H1 (cell line): ENCODE measurements around the gene MST1R. TPM values are rescaled to one million over a fixed set of nuclear protein-coding genes. Genes with fewer than 3 reads are reported as not detected.

Experiments
- CTCF ChIA-PET: fragments of 300-600 bp; sonication (Branson Sonifier 250); formaldehyde crosslinking; loops from one replicate; lab custom pipeline; 2021; ENCODE audit not compliant: partially characterized antibody; lab: Charles Lee
- POLR2A ChIA-PET: fragments of 300-600 bp; sonication (Branson Sonifier 250); formaldehyde crosslinking; loops from one replicate; lab custom pipeline; 2021; ENCODE audit warnings: inconsistent platforms; ENCODE audit not compliant: partially characterized antibody; lab: Charles Lee
- DNase-seq, 2 experiments: peaks; one replicate each; pipeline versions ENCODE4 v3.0.0 to v3.0.0-alpha.2; 2010 to 2022; ENCODE audit warnings: low spot score in 2 of 2, low read depth in 1 of 2, mixed read lengths in 1 of 2
- FAIRE-seq: peaks from 2 replicates; lab custom pipeline; 2011; peaks lifted over from hg19 to GRCh38; lab: Jason Lieb, UNC
- H2AFZ ChIP-seq: 2 replicates; pipeline ENCODE4 v1.8.1; 2012; ENCODE audit warnings: low read length, inconsistent platforms
- H2AK5ac ChIP-seq: 2 replicates; pipeline ENCODE4 v1.6.1; 2013; ENCODE audit warnings: low read depth, low read length
- H2BK120ac ChIP-seq: replicated peaks from 2 replicates; pipeline ENCODE3; 2013; ENCODE audit warnings: low read depth, low read length, inconsistent platforms
- H2BK12ac ChIP-seq: 2 replicates; pipeline ENCODE4 v1.6.1; 2013; ENCODE audit warnings: low read depth, low read length
- H2BK15ac ChIP-seq: 2 replicates; pipeline ENCODE4 v1.6.1; 2013; ENCODE audit warnings: low read length
- H2BK20ac ChIP-seq: 2 replicates; pipeline ENCODE4 v1.6.1; 2013; ENCODE audit warnings: low read length
- H2BK5ac ChIP-seq: 2 replicates; pipeline ENCODE4 v1.6.1; 2013; ENCODE audit warnings: low read depth, low read length
- H3K14ac ChIP-seq: 2 replicates; pipeline ENCODE4 v1.6.1; 2013; ENCODE audit warnings: inconsistent platforms; ENCODE audit not compliant: insufficient read length
- H3K18ac ChIP-seq: 2 replicates; pipeline ENCODE4 v1.6.1; 2013; ENCODE audit warnings: low read length; ENCODE audit errors: extremely low read depth
- H3K23ac ChIP-seq: 2 replicates; pipeline ENCODE4 v1.6.1; 2013; ENCODE audit warnings: inconsistent platforms; ENCODE audit not compliant: insufficient read length
- H3K23me2 ChIP-seq: 2 replicates; pipeline ENCODE4 v1.6.1; 2013; ENCODE audit warnings: low read depth, low read length
- H3K27ac ChIP-seq: 2 replicates; pipeline ENCODE4 v1.6.1; 2011; ENCODE audit warnings: low read depth, low read length, inconsistent platforms
- H3K27me3 ChIP-seq, 4 experiments: replicated peaks in 1 of 4; 1 replicate in 1 of 4; 2 replicates in 3 of 4; pipeline versions ENCODE4 v1.6.1 to v1.8.1; 2011 to 2013; ENCODE audit warnings: low read length in 3 of 4, mild to moderate bottlenecking in 3 of 4, inconsistent platforms in 2 of 4, mixed read lengths in 2 of 4, moderate library complexity in 1 of 4; ENCODE audit not compliant: control insufficient read depth in 3 of 4, insufficient read depth in 3 of 4; ENCODE audit errors: extremely low read depth in 1 of 4
- H3K36me3 ChIP-seq, 4 experiments: 2 replicates each; pipeline versions ENCODE4 v1.6.1 to v1.8.1; 2011 to 2013; ENCODE audit warnings: mild to moderate bottlenecking in 4 of 4, low read length in 3 of 4, moderate library complexity in 2 of 4, control low read depth in 1 of 4, inconsistent platforms in 1 of 4; ENCODE audit not compliant: insufficient read depth in 4 of 4, control insufficient read depth in 2 of 4
- H3K4ac ChIP-seq: replicated peaks from 2 replicates; pipeline ENCODE3; 2013; ENCODE audit warnings: low read length, low read depth, mixed read lengths, inconsistent platforms; ENCODE audit not compliant: insufficient read length
- H3K4me1 ChIP-seq, 4 experiments: replicated peaks in 1 of 4; 1 replicate in 1 of 4; 2 replicates in 3 of 4; pipeline versions ENCODE4 v1.6.1 to v1.8.1; 2011 to 2013; ENCODE audit warnings: low read length in 3 of 4, inconsistent platforms in 2 of 4, mixed read lengths in 1 of 4; ENCODE audit not compliant: insufficient read depth in 4 of 4, control insufficient read depth in 3 of 4
- H3K4me2 ChIP-seq, 2 experiments: 2 replicates each; pipeline versions ENCODE4 v1.6.1 to v1.8.1; 2011 to 2013; ENCODE audit warnings: low read depth in 2 of 2, low read length in 2 of 2, control low read depth in 1 of 2, inconsistent platforms in 1 of 2, mild to moderate bottlenecking in 1 of 2; ENCODE audit not compliant: insufficient read depth in 1 of 2
- H3K4me3 ChIP-seq, 4 experiments: fragments of 200-600, 300-600 bp in 1 of 4; sonication (generic), shearing (Covaris generic), sonication (Bioruptor Twin) in 1 of 4; 2 replicates each; pipeline versions ENCODE4 v1.5.1 to v1.8.1; 2011 to 2016; ENCODE audit warnings: low read length in 4 of 4, low read depth in 3 of 4, control low read depth in 2 of 4, inconsistent platforms in 2 of 4, mild to moderate bottlenecking in 2 of 4, mixed read lengths in 1 of 4, moderate library complexity in 1 of 4; ENCODE audit not compliant: insufficient read depth in 2 of 4; ENCODE audit errors: extremely low read depth in 1 of 4
- H3K56ac ChIP-seq: replicated peaks from 2 replicates; pipeline ENCODE3; 2013; ENCODE audit warnings: low read depth, mild to moderate bottlenecking, mixed read lengths, low read length, inconsistent platforms; ENCODE audit not compliant: insufficient read length
- H3K79me1 ChIP-seq: 2 replicates; pipeline ENCODE4 v1.6.1; 2013; ENCODE audit warnings: low read depth, low read length, control low read depth
- H3K79me2 ChIP-seq, 2 experiments: 2 replicates each; pipeline versions ENCODE4 v1.6.1 to v1.8.1; 2012 to 2013; ENCODE audit warnings: low read length in 2 of 2, mild to moderate bottlenecking in 2 of 2, inconsistent platforms in 1 of 2; ENCODE audit not compliant: insufficient read depth in 2 of 2, control insufficient read depth in 1 of 2
- H3K9ac ChIP-seq, 4 experiments: replicated peaks in 1 of 4; 1 replicate in 1 of 4; 2 replicates in 3 of 4; pipeline versions ENCODE4 v1.6.1 to v1.8.1; 2011 to 2013; ENCODE audit warnings: low read depth in 3 of 4, low read length in 3 of 4, control low read depth in 2 of 4, mild to moderate bottlenecking in 2 of 4, moderate library complexity in 2 of 4, inconsistent platforms in 1 of 4; ENCODE audit errors: extremely low read depth in 1 of 4
- H3K9me3 ChIP-seq, 2 experiments: 2 replicates each; pipeline versions ENCODE4 v1.6.1 to v1.8.1; 2012 to 2013; ENCODE audit warnings: mild to moderate bottlenecking in 2 of 2, moderate library complexity in 2 of 2, control low read depth in 1 of 2, inconsistent platforms in 1 of 2, low read depth in 1 of 2, low read length in 1 of 2, mixed read lengths in 1 of 2; ENCODE audit not compliant: insufficient read depth in 2 of 2
- H4K20me1 ChIP-seq, 2 experiments: replicated peaks in 1 of 2; 2 replicates each; pipeline versions ENCODE3 to v1.8.1; 2011 to 2013; ENCODE audit warnings: inconsistent platforms in 2 of 2, low read length in 2 of 2, mild to moderate bottlenecking in 1 of 2; ENCODE audit not compliant: insufficient read depth in 2 of 2, control insufficient read depth in 1 of 2
- H4K5ac ChIP-seq: 2 replicates; pipeline ENCODE4 v1.6.1; 2013; ENCODE audit warnings: low read length, low read depth, mixed read lengths, inconsistent platforms; ENCODE audit not compliant: insufficient read length
- H4K8ac ChIP-seq: 2 replicates; pipeline ENCODE4 v1.8.0; 2013; ENCODE audit warnings: mild to moderate bottlenecking, moderate library complexity, low read length, inconsistent platforms; ENCODE audit not compliant: insufficient read depth; ENCODE audit errors: extremely low read depth
- H4K91ac ChIP-seq: replicated peaks from 2 replicates; pipeline ENCODE3; 2013; ENCODE audit warnings: low read length, mixed read lengths, inconsistent platforms; ENCODE audit not compliant: insufficient read length
- BCL11A ChIP-seq, 2 experiments: IDR thresholded peaks; one replicate each; pipeline ENCODE4 v1.6.1; 2011; ENCODE audit warnings: low read depth in 2 of 2, low read length in 2 of 2, mild to moderate bottlenecking in 2 of 2
- CBX5 ChIP-seq: fragments of 300-800, 300-1000 bp; sonication (generic); IDR thresholded peaks from 2 replicates; pipeline ENCODE4 v1.7.1; 2016; ENCODE audit warnings: antibody characterized with exemption, low read length, low read depth
- WGBS, 2 experiments: shearing (Covaris generic) in 1 of 2; methylation state at CpG; one replicate each; pipeline versions ENCODE4 v1.1.6 to v1.1.7; 2013 to 2015; ENCODE audit warnings: low lambda C conversion rate in 2 of 2, mixed read lengths in 2 of 2, inconsistent platforms in 1 of 2, low coverage in 1 of 2, missing lambda C conversion rate in 1 of 2; ENCODE audit not compliant: insufficient replicate concordance in 2 of 2, insufficient coverage in 1 of 2, insufficient read length in 1 of 2; ENCODE audit errors: extremely low coverage in 1 of 2, missing lambda C conversion rate in 1 of 2; 5-methylcytosine and 5-hydroxymethylcytosine counted together
- polyA plus RNA-seq, 7 experiments: library from polyadenylated mRNA; depleted of rRNA in 3 of 7; stranded (reverse) in 5 of 7; unstranded in 2 of 7; fragments of >200 nt in 5 of 7; fragments of 200-250 nt in 2 of 7; gene quantifications; 1 replicate in 5 of 7; 2 replicates in 1 of 7; 4 replicates in 1 of 7; pipeline versions ENCODE4 v1.2.1 to v1.2.3, GENCODE V29; 2011 to 2013; ENCODE audit warnings: missing spikeins in 2 of 7, mixed read lengths in 2 of 7
- total RNA-seq: library from RNA; stranded (reverse); fragmentation: NEBNext Ultra II Directional; extraction: Animal tissue kit (Norgen Biotek cat#: 25700); gene quantifications from 2 replicates; pipeline ENCODE4 v1.2.1, GENCODE V29; 2021

Gene MST1R
- total and polyA plus RNA-seq, 2 of the 8 experiments (the other 6 are each of a cell fraction or from before 2014, with no cell fraction given), result 4.8 to 7.6 TPM

- no peak overlapping the region for H3K14ac ChIP-seq
- H3K79me1 ChIP-seq, result no peaks in the 10 kb centered on the region
- H4K20me1 ChIP-seq, result peaks cover 0 to 7% of the 10 kb centered on the region in 2 experiments
- H3K4me1 ChIP-seq, result peaks cover 5 to 28% (median 17%) of the 10 kb centered on the region in 4 experiments
- 0 out of 2 replicates have a peak overlapping the region, but pooled peaks have one; percentile 52 for H3K18ac ChIP-seq
- peaks cover 0 to 18% (median 14%) of the 10 kb centered on the region in 4 experiments; a peak in 5 of 7 replicates for H3K27me3 ChIP-seq
- DNase-seq, result no peak
- no peaks in the 10 kb centered on the region for H3K9me3 ChIP-seq
- no peaks in the 10 kb centered on the region for H3K79me2 ChIP-seq
- peak overlapping the region; percentile 70; the same call in 1 of the 2 replicates for H2AK5ac ChIP-seq
- H3K4me2 ChIP-seq, result peak overlapping the region in 1 of 2 experiments; percentile 56; a peak in 1 of 4 replicates
- no peak overlapping the region for H2AFZ ChIP-seq
- peaks cover 8% of the 10 kb centered on the region; the same call in 1 of the 2 replicates for H3K23me2 ChIP-seq
- no peaks in the 10 kb centered on the region for H3K36me3 ChIP-seq
- H2BK5ac ChIP-seq, result no peak overlapping the region
- no peak overlapping the region for H3K27ac ChIP-seq
- WGBS, 2 experiments, result 90% methylated on average over 15 of the region's 15 CpGs; no CpG with 5 or more reads in 1 of the 2 experiments
- peak overlapping the region; percentile 97 for H2BK15ac ChIP-seq
- H4K8ac ChIP-seq, result no peak overlapping the region
- H3K4me3 ChIP-seq, result no peak overlapping the region; a peak in 1 of 8 replicates
- H4K91ac ChIP-seq, result peak overlapping the region; percentile 76
- TF ChIP-seq CBX5 (no peak), BCL11A (IDR thresholded peaks at IDR 0.05; ENCODE audit: low read depth in 2 of 2, low read length in 2 of 2) (no peak)
- TF ChIP-seq, all 59 proteins: peak for 0
- Histone ChIP-seq H2BK20ac (no peak overlapping the region), H4K5ac (no peak overlapping the region), H3K4ac (no peak overlapping the region), H3K23ac (no peak overlapping the region), H3K56ac (no peak overlapping the region), H3K9ac (no peak overlapping the region), H2BK12ac (no peak overlapping the region; the same call in 1 of the 2 replicates), H2BK120ac (no peak overlapping the region)
- FAIRE-seq, result no peak
- ChIA-PET POLR2A (interaction anchor here (1.5 kb wide), 1 partner anchor 55 kb away, joined by 4 read pairs; the partner anchor contains the start of gene TRAIP), CTCF (interaction anchor here (1.1 to 16.1 kb wide), 10 partner anchors 6 to 161 kb away, joined by 3 to 306 read pairs (median 9); partner anchors contain the start of genes MON1A, RBM6 and TRAIP)
These were observed 7.9 kb upstream of the MST1R start for GRCh38 chr3:49911611-49912010.
